AG09309 (cell line): ENCODE data around the gene HUS1.

ENCODE experiments used
- DNase-seq: peaks from one replicate; pipeline ENCODE4 v3.0.0-alpha.2; 2010; ENCODE audit warnings: low read depth
- H3K4me3 ChIP-seq: 2 replicates; pipeline ENCODE4 v1.5.1; 2011; ENCODE audit warnings: mild to moderate bottlenecking, low read depth, low read length, moderate library complexity; ENCODE audit not compliant: control insufficient read depth
- CTCF ChIP-seq: IDR thresholded peaks from 2 replicates; pipeline ENCODE4 v1.5.1; 2011; ENCODE audit warnings: mild to moderate bottlenecking, low read depth, low read length, inconsistent platforms; ENCODE audit not compliant: insufficient read depth, control insufficient read depth; ENCODE audit errors: missing control alignments

HUS1 gene

GRCh38 chr7:47965456-47965855 lies 14.0 kb downstream of the HUS1 start:
- no peak overlapping the region for H3K4me3 ChIP-seq
- no peak for TF ChIP-seq CTCF
- DNase-seq = no peak

GRCh38 chr7:47962262-47962661 lies 17.2 kb downstream of the HUS1 start:
- no peak for DNase-seq
- TF ChIP-seq CTCF = no peak
- no peak overlapping the region for H3K4me3 ChIP-seq

- TF ChIP-seq CTCF = no peak
- no peak for DNase-seq
Measured at GRCh38 chr7:47957156-47957555, 22.3 kb downstream of the HUS1 start.

GRCh38 chr7:47956220-47956619 lies 23.2 kb downstream of the HUS1 start:
- H3K4me3 ChIP-seq = no peak overlapping the region
- no peak for DNase-seq
- no peak for TF ChIP-seq CTCF

More at GRCh38 chr7:47957156-47957555, 22.3 kb downstream of the HUS1 start:
- H3K4me3 ChIP-seq = no peak overlapping the region

- TF ChIP-seq CTCF = no peak
- no peak overlapping the region for H3K4me3 ChIP-seq
- no peak for DNase-seq
Measured at GRCh38 chr7:47954231-47954911, 25.0 kb downstream of the HUS1 start.

- no peak for DNase-seq
- H3K4me3 ChIP-seq = no peak overlapping the region
- no peak for TF ChIP-seq CTCF
Measured at GRCh38 chr7:47953822-47954221, 25.6 kb downstream of the HUS1 start.
